ENCODE measurements around the gene KIF4B. TPM values are rescaled to one million over a fixed set of nuclear protein-coding genes. Genes with fewer than 3 reads are reported as not detected.

Gene KIF4B
- 0.02 and 0.03 TPM in 2 replicates for polyA plus RNA-seq (2012; rRNA removed)
- polyA plus RNA-seq (2012; cell fraction: cytosol; rRNA removed) = 0.01 and 0.03 TPM in 2 replicates
- 0.02 TPM in 1 of 2 replicates, not detected in the other for polyA plus RNA-seq (2012; cell fraction: nucleus; rRNA removed)

GRCh38 chr5:155013526-155013925 is at the start of gene KIF4B:
KIF4B (plus strand) TSS chr5:155013755; CDS start chr5:155013860, 105 bp downstream.
- Histone ChIP-seq H4K20me1 (ENCODE audit: insufficient read depth) (no peaks in the 10 kb centered on the region), H3F3A (replicated peaks; ENCODE audit: insufficient read depth) (no peaks in the 10 kb centered on the region), H3K4me3 (ENCODE audit: low read depth in 2 of 2, low read length in 1 of 2) (peak within 1 kb of the TSS in 1 of 2 experiments; percentile 22; a peak in 1 of 4 replicates), H3K27me3 (ENCODE audit: insufficient read depth) (no peaks in the 10 kb centered on the region), H3K9me3 (no peaks in the 10 kb centered on the region), H3K9me2 (no peaks in the 10 kb centered on the region), H2AFZ (ENCODE audit: low read depth) (no peak within 1 kb of the TSS), H3K4me2 (no peak within 1 kb of the TSS), H3K4me1 (ENCODE audit: control insufficient read depth in 1 of 2, insufficient read depth in 2 of 2, low read depth in 1 of 2, low read length in 1 of 2) (no peaks in the 10 kb centered on the region), H3K36me3 (replicated peaks in 1 of 2; ENCODE audit: control insufficient read depth in 1 of 2, insufficient read depth in 2 of 2, low read length in 1 of 2) (no peaks in the 10 kb centered on the region), H3K79me2 (ENCODE audit: insufficient read depth) (no peaks in the 10 kb centered on the region), H3K9ac (no peak within 1 kb of the TSS), H3K27ac (ENCODE audit: low read depth in 2 of 2, low read length in 1 of 2) (no peak within 1 kb of the TSS)
- CTCF ChIA-PET = no interaction called here
- no peak for DNase-seq
- POLR2A ChIA-PET = no interaction called here
- TF ChIP-seq ELF1 (IDR thresholded peaks at IDR 0.05) (no peak), SIN3A (IDR thresholded peaks at IDR 0.05; ENCODE audit: borderline replicate concordance, low read depth, low read length) (no peak), TCF12 (IDR thresholded peaks at IDR 0.05) (no peak), USF1 (IDR thresholded peaks at IDR 0.05; ENCODE audit: borderline replicate concordance, low read depth) (no peak), RCOR1 (IDR thresholded peaks at IDR 0.05; ENCODE audit: low read length) (no peak), PBX3 (IDR thresholded peaks at IDR 0.05) (no peak), GATA2 (CRISPR knock-in tag; IDR thresholded peaks at IDR 0.05) (no peak), GABPA (IDR thresholded peaks at IDR 0.05; ENCODE audit: low read depth) (no peak), REST (IDR thresholded peaks at IDR 0.05; ENCODE audit: low read depth, low read length) (no peak), FOXM1 (IDR thresholded peaks at IDR 0.05; ENCODE audit: low read depth) (no peak), EZH2phosphoT487 (IDR thresholded peaks at IDR 0.05; ENCODE audit: borderline replicate concordance, low read depth) (no peak), RXRA (IDR thresholded peaks at IDR 0.05; ENCODE audit: borderline replicate concordance, low read depth) (no peak), RAD21 (IDR thresholded peaks at IDR 0.05; ENCODE audit: low read length) (no peak), FOSL2 (IDR thresholded peaks at IDR 0.05; ENCODE audit: borderline replicate concordance, low read depth) (no peak)
- WGBS (ENCODE audit: low lambda C conversion rate) = 70% methylated on average over 21 of the region's 21 CpGs
